T-helper 2 cell treated with Interferon-gamma antibody and Interleukin-4, amounts not matched to agents 100 ng/mL and 5 ng/mL, for 36 hours (primary cell): ENCODE measurements around the gene NPR2. TPM values are rescaled to one million over a fixed set of nuclear protein-coding genes. Genes with fewer than 3 reads are reported as not detected.

Source experiments
- intact Hi-C: fragments of 100-400 bp; cut with micrococcal nuclease; formaldehyde crosslinking; loops from one replicate; pipeline ENCODE4 v1.15.1; 2023
- total RNA-seq: library from RNA; stranded (reverse); gene quantifications from 2 replicates; pipeline ENCODE4 v1.2.3, GENCODE V29; 2022

Gene NPR2
- total RNA-seq, 1 donor from 2014 or later: 9.6 TPM

DNA sequence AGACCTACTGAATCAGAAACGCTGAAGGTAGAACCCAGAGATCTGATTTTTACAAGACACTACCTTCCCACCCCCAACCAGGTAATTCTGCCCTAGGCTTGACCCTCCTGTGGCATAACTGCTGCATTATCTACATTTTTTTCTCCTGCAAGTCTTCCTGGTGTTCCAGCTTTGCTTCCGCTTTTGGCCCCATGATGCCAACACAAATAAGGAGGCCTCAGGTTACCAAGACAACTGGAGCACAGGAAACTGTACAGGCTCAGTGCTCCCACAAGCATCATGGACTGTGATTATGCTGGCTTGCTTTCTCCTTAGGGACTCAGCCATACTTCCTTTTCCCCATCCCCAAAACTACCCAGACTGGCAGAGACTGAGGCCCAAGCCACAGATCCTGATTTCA lies 30.7 kb upstream of the NPR2 start:
- intact Hi-C loops: no loop called here

DNA sequence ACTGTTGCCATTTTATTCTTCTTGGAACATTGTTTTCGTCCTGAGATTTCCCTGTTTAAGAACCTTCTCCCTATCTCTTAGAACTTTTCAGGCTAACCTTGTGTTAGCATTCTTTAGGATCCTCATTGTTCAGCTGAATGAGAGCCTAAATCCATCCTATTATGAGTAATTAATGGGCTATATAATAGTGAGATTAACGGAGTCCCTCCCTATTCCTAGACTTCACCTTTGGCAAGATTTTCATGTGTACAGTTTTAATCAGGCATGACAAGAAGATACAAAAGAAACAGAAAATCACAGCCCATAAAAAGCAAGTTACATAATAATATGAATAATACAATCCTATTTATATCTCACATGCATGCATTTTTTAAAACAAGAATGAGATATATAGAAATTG lies 28.2 kb upstream of the NPR2 start:
- intact Hi-C loops: no loop called here

DNA sequence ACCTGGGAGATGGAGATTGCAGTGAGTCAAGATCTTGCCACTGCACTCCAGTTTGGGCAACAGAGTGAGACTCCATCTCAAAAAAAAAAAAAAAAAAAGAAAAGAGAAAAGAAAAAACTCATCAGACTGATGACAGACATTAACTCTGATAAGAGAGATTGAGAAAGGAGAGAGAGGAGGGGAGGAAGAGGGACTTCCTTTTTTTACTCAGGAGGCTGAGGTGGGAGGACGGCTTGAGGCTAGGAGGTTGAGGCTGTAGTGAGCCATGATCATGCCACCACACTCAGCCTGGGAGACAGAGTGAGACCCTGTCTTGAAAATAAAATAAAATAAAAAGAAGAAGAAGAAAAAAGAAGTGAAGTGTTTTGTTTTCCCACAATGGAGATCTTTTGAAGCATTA lies 27.6 kb upstream of the NPR2 start:
- intact Hi-C loops: no loop called here

DNA sequence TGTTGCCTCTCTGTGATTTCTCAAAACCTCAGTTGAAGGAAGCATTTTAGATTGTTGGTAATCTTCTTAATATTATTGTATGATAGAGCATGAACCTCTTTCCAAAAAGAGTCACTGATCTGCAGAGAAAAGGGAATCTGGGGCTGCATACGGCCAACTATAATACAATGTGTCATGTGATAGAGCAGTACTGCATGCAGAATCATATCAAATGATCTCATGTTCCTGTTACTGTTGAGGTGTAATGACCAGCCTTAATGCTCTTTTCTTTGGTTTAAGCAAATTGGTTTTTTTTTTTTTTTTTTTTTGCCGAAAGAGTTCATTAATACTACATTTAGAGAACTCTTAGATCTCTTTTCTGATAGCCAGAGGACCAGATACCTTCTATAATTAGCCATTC lies 24.4 kb upstream of the NPR2 start:
- intact Hi-C loops: no loop called here

DNA sequence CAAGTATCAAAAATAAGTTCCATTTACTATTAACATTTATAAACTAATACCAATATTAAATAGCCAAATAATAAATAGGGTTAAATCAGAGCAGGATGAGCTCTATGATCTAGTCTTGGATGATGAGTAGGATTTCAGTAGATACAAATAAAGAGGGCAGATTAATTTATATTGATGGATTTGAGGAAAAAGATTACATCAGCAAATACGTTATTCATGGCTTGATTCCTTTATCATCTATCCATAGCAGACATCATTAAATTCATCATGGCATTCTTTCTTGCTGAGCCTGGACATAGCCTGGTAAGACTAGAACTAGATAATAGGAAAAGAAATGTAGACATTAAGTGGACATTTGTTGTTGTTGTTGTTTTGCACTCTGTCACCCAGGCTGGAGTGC lies 23.9 kb upstream of the NPR2 start:
- intact Hi-C loops: no loop called here

DNA sequence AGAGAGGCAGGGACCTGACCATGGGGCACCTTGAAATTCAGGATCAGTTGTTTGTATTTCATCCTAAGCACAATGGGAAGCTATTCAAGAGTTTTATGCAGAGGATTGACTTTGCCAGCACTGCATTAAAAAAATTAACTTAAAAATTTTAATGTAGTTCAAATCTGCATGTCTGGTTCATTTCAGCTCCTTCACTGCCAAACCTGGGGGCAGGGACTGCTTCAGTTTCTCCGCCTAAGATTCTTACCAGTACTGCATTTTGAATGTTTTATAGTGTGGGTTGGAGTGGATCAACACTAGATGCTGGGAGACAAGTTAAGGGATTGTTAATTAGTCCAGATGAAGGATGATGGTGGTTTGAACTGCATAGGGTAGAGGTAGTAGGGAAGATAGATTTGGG lies 21.6 kb upstream of the NPR2 start:
- intact Hi-C loops: no loop called here

DNA sequence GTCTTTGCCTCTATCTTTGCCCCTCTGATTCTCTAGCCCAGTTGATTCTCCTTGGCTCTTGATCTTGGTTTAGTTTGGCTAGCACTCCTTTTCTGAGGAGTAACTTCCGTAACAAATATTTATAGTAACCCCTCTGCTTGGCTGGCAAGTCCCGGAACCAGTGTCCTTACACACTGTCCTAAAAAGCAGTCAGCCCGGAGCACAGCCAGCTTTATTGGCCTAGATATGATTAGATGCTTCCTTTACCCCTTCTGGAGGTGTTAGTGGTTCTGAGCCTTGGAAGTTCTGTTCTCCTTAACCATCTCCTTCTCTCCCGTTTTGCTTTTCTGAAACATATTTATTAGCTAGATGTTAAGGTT lies 20.3 kb upstream of the NPR2 start:
- intact Hi-C loops: no loop called here

DNA sequence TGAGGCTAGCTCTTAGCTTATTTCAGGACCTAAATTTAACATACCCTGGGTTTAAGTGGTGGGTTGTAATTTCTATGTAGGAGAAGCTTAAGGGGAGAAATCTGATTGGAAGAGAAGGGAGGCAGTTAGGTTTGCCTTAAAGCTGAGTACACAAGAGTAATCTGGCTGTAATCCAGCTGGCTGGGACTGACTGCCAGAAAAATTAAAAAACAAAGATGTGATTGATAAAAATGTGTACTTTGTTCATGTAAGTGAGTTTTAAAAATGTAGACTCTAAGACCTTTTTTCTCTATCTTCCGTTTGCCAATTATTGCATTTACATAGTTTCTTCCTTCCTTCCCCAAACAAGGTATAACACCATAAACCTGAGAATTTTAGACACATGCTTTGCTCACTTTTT lies 19.9 kb upstream of the NPR2 start:
- intact Hi-C loops: no loop called here

DNA sequence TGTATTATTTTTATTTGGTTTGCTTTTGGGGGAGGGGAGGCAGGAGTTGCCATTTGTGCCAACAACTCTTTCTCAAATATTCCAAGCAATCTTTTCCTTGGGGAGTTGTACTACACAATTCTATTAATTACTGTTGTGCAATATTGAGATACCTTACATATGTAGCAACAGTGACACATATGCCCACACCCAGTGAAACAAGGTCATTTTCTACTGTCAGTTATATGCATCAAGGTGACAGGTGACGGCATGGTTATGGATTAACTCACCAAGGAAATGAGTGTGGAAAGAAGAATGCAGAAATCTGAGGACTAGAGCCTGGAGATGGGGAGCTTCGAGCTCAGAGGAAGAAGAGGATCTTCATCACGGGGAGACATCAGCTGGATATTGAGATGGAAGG lies 19.4 kb upstream of the NPR2 start:
- intact Hi-C loops: no loop called here

DNA sequence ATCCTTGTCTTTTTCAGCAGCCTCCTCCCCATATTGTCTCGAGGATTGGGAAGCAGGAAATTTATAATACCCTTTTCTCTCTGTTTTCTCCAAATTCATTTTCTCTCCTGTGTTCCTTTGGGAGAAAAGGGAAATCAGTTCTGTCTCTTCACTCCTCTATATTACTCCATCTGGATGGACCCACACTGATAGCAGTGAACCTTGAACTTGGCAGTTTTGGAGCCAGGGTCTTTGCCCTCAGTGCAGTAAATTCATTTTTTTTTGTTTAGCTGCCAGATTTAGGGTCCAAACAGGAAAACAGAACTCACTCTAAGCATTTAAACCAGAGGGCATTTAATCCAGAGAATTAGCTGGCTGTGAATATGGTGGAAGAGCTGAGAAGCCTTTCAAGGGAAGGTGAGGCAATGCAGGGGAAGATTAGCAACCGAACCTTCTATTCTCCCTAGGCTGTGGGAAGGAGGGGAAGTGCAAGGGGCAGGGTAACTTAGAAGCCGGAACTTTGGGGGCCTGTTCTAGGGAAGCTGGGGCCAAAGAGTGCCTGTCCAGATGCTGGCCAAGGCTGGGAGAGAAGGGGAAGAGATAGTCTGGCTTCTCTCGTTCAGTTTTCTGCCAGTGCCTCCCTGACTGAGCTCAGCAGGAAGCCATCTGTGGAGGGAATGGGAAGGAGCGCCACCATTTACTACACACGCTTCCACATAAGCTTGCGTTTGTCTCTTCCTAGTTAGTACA lies 16.3 kb upstream of the NPR2 start:
- intact Hi-C loops: no loop called here

DNA sequence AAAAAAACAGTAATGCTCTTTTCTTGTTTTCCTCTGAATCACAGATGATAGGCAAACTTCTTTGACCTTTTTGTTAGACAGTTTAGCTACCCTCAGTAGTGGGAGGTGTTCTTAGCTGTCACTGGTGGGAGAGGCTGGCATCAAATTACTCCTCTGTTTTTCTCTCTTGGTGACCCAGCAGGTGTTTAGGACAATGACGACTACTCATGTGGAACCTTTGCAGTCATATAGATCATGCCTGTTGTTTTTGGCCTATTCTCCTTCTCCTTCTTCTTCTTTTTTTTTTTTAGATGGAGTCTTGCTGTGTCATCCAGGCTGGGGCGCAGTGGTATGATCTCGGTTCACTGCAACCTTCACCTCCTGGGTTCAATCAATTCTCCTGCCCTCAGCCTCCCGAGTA lies 15.4 kb upstream of the NPR2 start:
- intact Hi-C loops: no loop called here

DNA sequence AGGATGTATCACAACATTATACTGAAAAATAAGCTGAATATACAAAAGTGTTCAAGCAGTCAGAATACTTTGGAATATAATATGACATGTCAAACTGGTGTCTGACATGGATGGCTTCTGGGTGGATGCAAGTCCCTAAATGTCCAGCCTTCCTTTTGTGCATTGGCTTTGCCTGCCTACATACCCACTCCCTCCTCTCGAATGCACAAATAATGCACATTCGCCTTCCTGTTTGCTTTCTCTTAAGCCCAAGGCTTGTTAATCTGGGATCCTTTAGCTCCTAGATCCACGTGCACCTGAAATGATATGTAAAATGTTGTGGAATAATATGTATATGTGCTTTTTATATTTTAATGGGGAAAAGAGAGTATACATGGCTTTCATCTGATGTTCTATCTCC lies 12.9 kb upstream of the NPR2 start:
- intact Hi-C loops: no loop called here

DNA sequence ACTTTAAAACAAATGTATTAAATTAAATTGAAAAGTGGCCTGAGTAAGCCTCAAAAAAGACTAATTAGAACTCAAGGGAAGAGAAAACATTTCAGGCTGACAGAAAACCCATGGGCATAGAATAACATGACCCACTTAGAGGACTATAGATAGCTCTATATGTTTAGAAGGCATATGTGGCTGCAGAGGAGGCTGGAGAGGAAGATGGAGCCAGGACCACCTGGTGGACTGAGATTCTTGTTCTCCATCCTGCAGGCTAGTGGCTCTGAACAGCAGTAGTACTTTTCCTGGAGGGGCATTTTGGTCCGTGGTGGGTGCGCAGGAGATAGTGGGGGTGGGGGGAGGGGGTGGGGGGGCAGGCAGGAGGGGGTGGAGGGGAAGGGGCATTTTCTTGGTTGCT lies 10.3 kb upstream of the NPR2 start:
- intact Hi-C loops: no loop called here

DNA sequence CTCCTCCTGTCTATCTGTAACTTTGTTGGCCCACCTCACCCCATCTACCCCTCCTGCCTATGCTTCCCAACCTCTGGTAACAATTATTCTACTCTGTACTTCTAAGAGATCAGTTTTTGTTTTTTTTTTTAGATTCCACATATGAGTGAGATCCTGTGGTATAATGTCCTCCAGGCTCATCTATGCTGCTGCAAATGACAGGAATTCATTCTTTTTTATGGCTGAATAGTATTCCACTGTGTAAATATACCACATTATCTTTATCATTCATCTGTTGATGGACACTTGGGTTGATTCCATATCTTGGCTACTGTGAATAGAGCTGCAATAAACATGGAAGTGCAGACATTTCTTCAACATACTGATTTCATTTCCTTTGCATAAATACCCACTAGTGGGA lies 8.0 kb upstream of the NPR2 start:
- intact Hi-C loops: no loop called here

DNA sequence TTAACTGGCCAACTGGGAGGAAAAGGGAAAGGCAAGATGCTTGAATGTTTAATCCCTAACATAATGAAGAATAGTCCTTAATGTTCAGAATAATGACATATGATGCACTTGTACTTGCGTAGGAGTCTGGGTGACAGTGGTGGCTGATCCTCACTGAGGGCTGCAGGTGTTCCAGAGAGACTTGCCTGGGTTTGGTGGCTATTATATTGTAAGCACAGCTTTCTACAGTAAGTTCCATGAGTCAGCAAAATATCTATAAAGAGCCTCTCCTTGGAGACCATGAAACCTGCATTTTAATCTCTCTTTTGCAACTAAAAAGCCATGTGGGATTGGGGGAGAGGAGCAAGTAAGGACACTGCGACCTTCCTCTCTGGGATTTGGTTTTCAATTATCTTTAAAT lies 1.9 kb upstream of the NPR2 start:
- intact Hi-C loops: no loop called here

DNA sequence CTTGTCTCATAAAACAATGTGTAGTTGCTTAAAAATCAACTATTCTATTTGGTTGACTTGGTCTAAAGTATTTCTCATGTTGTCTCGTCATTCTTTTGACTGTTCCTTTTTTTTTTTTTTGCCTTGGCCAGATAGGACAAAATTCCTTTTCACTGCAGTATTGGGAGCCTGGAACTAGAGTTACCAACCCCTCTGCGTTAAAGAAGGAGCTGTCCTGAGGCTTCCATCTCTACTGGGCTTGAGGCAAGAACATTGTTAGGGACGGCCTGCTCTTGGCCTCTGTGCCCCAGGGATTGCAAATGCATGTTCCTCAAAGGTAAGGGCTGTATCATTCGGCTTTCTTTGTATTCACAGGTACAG lies 1.4 kb upstream of the NPR2 start:
- intact Hi-C loops: loop anchor here (1.0 kb wide), 3 partner anchors 22 to 92 kb away; partner anchors contain the start of gene SPAG8

DNA sequence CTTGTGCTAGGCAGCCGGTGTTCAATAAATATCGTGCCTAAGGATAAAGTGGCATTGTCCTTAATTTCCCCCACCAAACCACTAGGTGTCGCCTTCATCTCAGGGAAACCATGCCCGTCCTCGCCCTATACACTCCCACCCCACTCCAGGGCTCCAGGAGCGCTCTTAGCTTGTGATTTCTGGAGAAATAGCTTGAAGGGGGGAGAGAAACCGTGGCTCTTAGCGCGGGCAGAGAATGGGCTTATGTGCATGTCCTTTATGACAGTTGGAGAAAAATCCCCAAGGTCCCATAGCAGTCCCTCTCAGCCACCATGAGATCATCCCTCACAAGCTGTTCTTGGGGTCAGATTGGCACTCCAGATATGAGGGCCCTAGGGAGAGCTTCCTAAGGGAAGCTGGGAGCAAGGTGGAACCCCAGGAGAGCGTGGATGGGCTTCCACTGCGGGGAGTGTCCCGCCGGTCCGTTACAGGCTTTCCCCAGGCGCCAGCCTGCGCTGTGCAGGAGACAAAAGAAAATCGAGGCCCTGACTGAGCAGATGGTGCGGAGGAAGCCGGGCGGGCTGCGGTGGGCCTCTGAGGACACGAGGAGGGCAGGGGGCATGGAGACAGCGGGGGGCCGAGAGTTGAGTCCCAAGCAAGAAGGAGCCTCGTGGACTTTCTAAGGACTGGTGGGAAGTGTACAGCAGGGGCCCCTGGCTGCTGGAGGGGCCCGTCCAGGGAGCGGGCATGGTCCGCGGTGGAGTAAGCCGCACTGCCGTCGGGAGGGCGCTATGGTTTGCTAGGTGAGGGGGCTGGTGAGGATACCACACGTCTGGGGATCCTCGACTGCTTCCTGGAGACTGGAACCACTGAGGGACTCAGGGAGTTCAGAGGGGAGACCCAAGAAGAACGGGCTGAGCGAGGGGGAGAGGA lies 750 bp upstream of the NPR2 start:
- intact Hi-C loops: loop anchor here (1.0 kb wide), 3 partner anchors 22 to 92 kb away; partner anchors contain the start of gene SPAG8

DNA sequence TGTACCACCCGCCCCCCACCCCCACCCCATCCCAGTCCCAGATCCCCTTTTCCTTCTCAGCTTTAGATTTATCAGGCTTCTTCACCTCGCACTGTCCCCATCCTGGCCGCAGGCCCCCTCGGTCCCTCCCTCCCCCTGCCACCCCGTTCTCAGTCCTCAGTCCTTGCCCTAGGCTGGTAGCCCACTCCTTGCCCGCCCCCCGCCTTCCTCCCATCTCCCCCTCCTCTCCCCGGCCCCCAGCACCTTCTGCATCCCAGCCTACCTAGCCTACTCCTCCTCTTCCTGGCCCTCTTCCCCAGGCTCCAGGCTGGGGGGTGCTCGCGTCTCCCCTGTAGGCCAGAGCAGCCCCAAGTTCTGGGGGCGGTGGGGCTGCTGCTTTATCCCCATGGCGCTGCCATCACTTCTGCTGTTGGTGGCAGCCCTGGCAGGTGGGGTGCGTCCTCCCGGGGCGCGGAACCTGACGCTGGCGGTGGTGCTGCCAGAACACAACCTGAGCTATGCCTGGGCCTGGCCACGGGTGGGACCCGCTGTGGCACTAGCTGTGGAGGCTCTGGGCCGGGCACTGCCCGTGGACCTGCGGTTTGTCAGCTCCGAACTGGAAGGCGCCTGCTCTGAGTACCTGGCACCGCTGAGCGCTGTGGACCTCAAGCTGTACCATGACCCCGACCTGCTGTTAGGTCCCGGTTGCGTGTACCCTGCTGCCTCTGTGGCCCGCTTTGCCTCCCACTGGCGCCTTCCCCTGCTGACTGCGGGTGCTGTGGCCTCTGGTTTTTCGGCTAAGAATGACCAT lies 828 bp downstream of the NPR2 start:
- intact Hi-C loops: no loop called here

DNA sequence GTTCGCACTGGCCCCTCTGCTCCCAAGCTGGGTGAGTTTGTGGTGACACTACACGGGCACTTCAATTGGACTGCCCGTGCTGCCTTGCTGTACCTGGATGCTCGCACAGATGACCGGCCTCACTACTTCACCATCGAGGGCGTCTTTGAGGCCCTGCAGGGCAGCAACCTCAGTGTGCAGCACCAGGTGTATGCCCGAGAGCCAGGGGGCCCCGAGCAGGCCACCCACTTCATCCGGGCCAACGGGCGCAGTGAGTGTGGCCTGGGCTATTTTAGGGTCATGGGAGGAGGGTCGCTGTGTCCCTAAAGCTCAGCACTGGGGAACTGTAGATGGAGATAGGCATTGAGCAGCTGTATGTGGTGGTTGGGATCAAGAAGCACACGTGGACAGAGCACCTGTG lies 1.4 kb downstream of the NPR2 start:
- intact Hi-C loops: no loop called here

DNA sequence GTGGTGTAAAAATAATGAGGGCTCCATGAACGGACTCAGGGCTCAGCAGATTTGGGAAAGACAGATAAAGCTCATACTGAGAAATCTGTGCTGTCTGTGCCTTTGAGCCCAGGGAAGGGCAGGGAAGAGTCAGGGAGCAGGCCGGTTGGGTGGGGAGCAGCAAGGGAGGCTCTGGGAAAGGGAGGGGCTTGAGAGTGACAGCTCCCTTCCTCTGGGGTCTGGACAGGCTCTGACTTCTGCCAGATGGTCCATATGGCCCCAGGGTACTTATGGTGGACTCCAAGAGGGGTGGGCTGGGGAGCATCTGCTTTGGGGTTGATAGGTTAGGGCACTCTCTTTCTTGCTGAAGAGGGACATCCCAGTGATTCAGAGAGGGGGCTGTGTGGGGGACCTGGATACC lies 2.1 kb downstream of the NPR2 start:
- intact Hi-C loops: no loop called here

DNA sequence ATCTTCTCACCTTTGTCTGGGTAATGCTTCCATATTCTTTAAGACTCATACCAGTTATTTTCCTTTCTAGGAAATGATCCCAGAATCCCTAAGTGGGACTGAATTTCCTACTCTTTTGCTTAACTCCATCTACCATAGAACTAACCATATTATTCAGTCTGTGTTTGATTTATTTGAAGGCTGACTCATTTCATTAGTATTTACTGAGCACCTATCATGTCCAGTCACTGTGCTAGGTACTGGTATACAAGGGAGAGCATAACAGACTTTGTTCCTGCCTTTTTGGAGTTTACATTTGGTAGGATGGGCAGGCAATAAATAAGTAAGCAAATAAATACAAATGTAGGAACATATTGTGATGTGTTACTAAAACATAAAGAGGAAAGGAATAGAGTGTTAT lies 4.3 kb downstream of the NPR2 start:
- intact Hi-C loops: no loop called here
